Measurements from ENCODE around the gene LIPN. TPM values are rescaled to one million over a fixed set of nuclear protein-coding genes. Genes with fewer than 3 reads are reported as not detected.

LIPN gene
- total RNA-seq, 4 donors from 2014 or later: 1.7 TPM; not detected in 3

DNA sequence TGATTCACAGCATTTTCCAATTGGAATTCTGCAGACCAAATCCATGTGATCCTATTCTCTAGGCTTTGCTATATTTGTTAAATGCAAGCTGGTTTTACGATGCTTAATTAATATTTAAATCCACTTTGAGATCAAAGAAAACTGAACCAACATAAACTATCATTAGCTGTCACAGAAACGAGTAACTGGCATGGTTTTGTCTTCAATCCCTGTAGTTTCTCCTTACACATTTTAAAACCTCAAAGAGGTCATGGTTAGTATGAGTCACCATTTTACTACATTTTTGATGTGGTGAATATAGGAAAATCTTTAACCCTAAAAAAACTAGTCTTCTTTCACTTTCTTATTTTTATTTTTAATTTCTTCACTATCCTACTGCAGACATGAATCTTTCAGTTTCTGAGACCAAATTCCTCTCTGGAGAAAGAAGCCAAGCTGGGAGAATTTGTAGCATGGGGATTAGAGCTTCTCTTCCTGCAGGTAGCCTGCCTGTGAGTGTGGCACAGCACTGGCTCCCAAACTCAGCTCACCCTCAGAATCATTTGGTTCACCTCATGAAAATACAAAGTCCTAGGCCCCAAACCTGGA lies 34.0 kb downstream of the LIPN start:
- TF ChIP-seq, protein P1, sequence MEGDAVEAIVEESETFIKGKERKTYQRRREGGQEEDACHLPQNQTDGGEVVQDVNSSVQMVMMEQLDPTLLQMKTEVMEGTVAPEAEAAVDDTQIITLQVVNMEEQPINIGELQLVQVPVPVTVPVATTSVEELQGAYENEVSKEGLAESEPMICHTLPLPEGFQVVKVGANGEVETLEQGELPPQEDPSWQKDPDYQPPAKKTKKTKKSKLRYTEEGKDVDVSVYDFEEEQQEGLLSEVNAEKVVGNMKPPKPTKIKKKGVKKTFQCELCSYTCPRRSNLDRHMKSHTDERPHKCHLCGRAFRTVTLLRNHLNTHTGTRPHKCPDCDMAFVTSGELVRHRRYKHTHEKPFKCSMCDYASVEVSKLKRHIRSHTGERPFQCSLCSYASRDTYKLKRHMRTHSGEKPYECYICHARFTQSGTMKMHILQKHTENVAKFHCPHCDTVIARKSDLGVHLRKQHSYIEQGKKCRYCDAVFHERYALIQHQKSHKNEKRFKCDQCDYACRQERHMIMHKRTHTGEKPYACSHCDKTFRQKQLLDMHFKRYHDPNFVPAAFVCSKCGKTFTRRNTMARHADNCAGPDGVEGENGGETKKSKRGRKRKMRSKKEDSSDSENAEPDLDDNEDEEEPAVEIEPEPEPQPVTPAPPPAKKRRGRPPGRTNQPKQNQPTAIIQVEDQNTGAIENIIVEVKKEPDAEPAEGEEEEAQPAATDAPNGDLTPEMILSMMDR (IDR thresholded peaks at IDR 0.05; ENCODE audit: low read depth): no peak

DNA sequence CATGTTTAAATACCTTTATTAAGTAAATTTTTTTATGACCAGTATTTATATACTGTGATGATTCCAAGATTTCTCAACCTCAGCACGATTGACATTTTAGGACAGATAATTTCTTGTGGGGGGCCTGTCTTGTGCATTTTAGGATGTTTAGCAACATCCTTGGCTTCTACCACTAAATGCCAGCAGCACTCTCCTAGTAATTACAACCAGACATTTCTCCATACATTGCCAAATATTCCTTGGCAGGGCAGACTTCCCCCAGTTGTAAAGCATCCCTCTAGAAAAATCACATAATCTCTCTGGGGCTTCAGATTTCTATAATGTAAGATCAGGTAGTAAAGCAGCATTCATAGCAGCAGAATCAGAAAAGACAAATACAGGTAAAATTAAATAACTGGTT lies 34.9 kb downstream of the LIPN start:
- TF ChIP-seq, protein P1 (IDR thresholded peaks at IDR 0.05; ENCODE audit: low read depth): no peak

DNA sequence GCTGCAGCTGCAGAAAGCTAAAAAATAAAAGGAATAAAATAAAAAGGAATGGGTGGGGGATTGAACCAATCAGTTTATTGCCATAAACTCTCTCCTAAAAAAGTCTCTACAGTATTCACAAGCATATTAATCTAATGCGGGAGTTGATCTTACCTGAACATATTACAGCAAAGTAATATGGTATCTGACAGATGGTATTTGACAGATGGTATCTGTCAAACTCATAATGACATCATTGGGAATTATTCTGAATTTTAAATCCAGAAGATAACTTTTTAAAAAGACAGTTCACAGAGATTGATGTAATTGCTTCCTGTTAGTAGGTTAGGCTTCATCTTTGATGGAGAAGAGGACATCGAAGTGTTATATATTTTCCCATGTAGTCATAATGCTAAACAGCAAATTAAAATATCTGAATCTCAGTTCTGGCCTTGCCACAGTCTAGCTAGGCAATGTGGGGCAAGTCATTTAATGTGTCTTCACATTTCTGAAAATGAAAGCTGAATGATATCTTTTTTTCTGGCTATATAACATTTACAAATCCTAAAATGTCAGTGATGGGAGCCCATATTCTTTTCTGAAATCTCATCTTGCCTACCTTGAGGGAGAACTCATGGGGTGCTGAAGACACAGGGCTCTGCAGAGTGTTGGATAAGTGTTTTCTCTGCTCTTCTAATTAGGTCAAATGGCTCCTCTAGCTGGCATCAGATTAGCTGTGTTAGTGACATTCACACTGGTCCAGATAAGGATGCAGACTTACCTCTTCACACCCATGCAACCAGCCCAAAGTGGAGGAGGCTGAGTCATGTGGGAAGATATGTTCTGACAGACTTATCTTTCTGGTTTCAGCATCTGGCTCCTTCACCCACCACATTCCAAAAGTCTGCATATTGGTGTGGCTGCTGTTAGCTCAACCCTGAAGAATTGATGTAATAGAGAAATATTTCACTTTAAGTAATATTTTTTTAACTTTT lies 40.6 kb downstream of the LIPN start:
- TF ChIP-seq, protein P1 (IDR thresholded peaks at IDR 0.05; ENCODE audit: low read depth): no peak

DNA sequence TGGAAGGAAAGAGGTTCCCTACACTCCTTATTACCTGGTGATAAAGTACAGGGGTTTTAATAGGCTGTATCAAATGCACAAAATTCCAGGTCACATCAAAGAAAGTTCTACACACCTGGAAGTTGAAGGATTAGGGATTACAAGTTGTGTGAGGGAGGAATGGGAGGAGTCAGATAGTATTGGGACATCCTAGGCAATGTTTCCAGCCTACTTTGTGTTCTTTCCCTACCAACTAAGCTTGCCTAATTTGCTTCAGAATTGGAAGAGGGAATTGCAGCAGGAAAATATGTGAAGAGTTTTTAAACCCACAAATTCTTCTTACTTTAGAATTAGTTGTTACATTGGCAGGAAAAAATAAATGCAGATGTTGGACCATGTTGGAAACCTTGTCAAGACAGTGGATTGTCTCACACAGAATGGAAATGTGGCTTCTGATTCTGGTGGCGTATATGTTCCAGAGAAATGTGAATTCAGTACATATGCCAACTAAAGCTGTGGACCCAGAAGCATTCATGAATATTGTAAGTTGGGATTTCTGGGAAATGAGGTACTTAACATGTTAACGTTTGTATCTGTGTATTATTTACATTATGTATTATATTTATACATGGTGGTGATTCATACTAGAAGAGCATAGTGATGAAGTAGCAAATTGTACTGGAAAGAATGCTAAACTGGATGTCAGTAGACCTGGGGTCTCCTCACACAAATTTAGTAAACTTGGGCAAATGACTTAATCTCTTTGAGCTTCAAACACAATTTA lies 42.9 kb downstream of the LIPN start, which contains the start of gene LIPM:
TSS of gene LIPM (plus strand) at position 208 of the 763 bp plus-strand sequence. CDS start at position 375, 167 bp downstream.
- TF ChIP-seq, protein P1 (IDR thresholded peaks at IDR 0.05; ENCODE audit: low read depth): no peak

DNA sequence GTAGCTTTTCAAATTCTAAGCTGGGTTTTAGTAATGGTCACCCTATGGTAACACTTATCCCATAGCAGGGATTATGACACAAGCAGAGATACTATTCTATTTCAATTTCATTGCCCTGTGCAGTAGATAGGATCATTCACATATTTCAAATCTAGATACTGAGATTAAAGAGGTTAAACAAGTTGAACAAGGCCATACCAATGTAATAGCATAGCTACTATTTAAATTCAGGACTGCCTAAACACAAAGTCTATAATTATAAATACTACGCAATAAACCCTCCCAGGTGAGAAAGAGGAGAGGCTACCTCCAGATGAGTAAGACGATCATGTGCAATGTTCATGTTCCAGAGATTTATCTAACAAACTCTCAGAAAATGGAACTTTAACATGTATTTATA lies 43.8 kb downstream of the LIPN start:
- TF ChIP-seq, protein P1 (IDR thresholded peaks at IDR 0.05; ENCODE audit: low read depth): no peak

DNA sequence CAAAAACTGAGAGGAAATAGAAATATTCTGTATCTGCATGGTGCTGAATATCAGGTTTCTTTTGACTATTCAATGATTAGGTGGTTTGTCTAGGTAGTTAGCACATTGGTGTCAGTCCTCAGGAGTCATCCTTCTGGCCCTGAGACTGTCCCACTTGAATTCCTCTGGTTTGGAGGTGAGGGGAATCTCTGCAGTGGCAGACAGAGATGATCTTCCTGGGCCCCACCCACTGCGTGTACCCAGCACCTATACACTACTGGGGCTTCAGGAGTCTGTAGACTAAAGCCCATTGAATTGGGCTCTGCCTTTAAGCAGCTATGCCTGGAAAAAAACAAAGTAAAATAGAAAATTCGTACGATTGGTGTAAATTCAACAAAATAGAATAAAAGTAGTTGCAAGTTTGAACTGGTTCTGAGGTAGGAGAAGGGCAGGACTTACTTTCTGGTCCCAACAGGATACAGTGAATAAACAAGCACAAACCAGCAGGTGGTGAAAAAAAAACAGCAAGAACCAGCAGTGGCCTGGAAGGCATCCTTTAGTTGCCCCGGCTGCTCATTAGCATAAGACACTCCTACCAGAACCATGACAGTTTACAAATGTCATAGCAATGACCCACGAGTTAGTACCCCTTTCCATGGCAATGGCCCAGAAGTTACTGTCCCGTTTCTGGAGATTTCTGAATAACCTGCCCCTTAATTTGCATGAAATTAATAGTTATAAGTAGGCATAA lies 44.4 kb downstream of the LIPN start:
- TF ChIP-seq, protein P1 (IDR thresholded peaks at IDR 0.05; ENCODE audit: low read depth): no peak

Measured in subcutaneous adipose tissue (tissue), 4 donors.